Suppressor macrophage treated with lipopolysaccharide for 1 hour (primary cell): ENCODE results near the gene ZNF30.

Source experiments
- DNase-seq, 3 donors: peaks; one replicate each; pipeline ENCODE4 v3.0.0-alpha.2; 2020 to 2022

The ZNF30 gene

DNA sequence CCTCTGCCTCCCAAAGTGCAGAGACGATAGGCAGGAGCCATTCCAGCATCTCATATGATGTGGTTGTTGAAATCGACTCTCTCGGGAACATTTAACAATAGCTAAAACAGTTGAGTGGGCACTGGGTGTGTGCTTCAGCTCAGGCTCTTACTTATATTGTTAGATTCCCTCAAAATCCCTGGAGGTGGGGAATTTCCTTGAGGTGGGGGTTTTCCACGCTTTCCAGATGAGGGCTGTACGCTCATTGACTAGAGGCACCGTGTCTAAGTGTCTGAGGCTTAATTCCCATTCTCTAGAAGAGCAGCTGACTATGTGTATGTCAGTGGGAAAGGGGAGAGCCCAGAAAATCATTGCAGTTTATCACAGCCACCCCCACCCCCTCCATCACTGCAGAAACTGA lies 62.6 kb downstream of the ZNF30 start:
- DNase-seq: peak; percentile 94 to 98 (median 96)

DNA sequence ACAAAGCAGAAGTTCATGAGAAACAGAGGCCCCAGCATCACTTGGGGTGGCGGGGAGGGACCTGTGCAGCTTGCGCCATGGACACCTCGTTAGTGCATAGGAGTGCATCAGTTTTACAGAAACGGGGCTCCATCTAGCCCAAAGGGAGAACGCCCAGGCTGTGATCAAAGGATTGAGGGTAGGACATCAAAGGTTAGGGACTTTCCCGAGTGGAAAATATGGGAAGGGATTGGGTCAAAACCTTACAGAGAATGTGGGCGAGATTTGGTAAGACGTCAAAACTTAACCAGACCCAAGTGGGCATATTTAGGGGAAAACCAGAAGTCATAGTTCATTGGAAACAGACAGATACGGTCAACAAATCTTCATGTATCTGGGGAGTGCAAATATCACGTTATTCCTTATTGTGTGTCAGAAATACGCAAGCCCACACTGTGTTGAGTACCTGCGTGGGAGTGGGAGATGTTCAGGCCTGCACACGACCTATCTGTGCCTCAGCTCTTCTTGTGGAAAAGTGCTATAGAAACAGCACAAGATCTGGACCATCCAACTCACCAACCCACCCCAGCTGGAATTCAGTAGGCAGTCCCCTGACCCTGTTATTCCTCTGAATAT lies 64.0 kb downstream of the ZNF30 start:
- peak; percentile 73 to 89 (median 82) for DNase-seq

DNA sequence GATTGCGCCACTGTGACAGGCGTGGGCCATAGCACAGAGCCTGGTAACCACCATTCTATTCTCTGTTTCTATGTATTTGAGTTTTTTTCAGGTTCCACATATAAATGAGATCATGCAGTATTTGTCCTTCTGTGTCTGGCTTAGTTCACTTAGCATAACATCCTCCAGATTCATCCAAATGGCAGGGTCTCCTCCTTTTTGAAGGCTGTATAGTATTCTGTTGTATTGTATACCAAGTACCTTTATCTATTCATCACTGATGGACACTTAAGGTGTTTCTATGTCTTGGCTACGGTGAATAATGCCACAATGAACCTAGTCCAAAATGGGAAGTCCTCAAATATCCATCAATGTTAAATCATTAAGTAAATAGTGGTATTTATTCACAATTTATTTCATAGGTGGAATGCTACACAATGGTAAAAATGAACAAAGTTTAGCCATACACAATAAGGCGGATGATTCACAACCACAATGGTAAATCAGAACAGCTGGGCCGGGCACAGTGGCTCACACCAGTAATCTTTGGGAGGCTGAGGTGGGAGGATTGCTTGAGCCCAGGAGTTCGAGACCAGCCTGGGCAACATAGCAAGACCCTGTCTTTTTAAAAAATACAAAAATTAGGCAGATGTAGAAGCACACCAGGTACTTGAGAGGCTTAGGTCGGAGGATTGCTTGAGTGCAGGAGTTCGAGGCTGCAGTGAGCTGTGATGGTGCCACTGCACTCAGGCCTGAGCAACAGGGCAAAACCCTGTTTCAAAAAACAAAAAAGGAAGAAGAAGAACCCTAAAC lies 65.0 kb downstream of the ZNF30 start:
- DNase-seq: peak in 1 of 3 donors; percentile 17

DNA sequence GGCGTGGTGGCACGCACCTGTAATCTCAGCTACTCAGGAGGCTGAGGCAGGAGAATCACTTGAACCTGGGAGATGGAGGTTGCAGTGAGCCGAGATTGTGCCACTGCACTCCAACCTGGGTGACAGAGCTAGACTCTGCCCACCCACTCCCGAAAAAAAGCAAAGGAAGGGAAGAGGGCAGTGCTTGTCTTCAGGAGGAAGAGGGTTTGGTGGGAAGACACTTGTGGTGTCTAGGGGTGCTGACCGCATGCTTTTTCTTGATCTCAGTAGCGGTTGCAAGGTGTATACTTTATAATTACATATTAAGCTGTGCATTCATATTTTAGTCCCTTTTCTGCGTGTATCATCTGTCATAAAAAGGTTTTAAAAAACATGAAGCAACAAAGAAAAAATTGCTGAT lies 65.9 kb downstream of the ZNF30 start:
- peak in 1 of 3 donors; percentile 16 for DNase-seq

DNA sequence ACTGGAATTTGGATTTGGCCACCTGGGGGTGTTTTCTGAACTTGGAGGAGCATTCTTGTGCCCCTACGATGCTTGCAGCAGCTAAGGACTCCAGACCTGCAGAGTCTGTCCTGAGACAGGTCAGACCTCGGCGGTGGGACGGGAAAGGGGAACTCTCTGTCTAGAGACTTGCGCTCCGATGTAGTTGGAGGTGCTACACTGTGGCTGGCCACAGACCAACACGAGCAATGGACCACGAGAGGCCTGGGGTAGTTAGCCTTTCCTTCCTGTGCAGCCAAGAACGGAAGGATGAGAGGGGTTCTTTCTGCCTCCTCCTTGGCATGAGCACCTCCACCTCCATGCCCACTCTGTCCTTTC lies 67.6 kb downstream of the ZNF30 start:
- DNase-seq: no peak
